Gastrocnemius medialis (tissue), 4 donors: Measurements from ENCODE around the gene EYA3.

Experiments
- POLR2A ChIP-seq, 2 donors: fragments of 450-650 bp; IDR thresholded peaks; one replicate each; pipeline ENCODE4 v1.6.1; 2017; ENCODE audit warnings: antibody characterized with exemption in 2 of 2, mild to moderate bottlenecking in 2 of 2, moderate library complexity in 2 of 2
- TF ChIP-seq, protein P1 (sequence below), 5 experiments: fragments of 450-650 bp in 3 of 5; fragments of 200-600 bp in 2 of 5; sonication (generic) in 2 of 5; IDR thresholded peaks in 4 of 5; conservative IDR thresholded peaks in 1 of 5; 1 replicate in 4 of 5; 2 replicates in 1 of 5; pipeline ENCODE4 v1.5.1; 2016 to 2019; ENCODE audit warnings: antibody characterized with exemption in 5 of 5, mild to moderate bottlenecking in 3 of 5, moderate library complexity in 3 of 5

DNA sequence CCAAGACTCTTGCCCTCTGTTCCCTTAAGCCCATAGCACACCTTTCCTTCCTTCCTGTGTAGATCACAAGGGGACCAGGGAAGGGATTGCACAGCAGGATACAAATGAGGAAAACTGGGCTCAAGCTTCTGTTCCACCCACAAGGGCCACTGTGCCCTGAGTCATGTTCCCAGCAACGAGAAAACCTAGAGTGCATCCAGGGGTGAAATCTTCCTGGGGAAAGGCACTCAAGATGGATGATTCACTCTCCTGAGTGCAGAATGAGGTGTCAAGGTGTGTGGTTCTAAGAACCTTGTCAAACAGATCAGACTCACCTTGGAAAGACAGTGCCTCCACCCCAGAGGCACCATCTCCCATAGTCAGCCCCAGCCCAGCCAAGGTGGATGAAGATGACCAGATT is 40.7 kb upstream of the EYA3 start:
- TF ChIP-seq, protein P1, sequence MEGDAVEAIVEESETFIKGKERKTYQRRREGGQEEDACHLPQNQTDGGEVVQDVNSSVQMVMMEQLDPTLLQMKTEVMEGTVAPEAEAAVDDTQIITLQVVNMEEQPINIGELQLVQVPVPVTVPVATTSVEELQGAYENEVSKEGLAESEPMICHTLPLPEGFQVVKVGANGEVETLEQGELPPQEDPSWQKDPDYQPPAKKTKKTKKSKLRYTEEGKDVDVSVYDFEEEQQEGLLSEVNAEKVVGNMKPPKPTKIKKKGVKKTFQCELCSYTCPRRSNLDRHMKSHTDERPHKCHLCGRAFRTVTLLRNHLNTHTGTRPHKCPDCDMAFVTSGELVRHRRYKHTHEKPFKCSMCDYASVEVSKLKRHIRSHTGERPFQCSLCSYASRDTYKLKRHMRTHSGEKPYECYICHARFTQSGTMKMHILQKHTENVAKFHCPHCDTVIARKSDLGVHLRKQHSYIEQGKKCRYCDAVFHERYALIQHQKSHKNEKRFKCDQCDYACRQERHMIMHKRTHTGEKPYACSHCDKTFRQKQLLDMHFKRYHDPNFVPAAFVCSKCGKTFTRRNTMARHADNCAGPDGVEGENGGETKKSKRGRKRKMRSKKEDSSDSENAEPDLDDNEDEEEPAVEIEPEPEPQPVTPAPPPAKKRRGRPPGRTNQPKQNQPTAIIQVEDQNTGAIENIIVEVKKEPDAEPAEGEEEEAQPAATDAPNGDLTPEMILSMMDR (IDR thresholded peaks at IDR 0.05 in 4 of 5, conservative IDR thresholded peaks at IDR 0.05 in 1 of 5) = no peak
- no peak for TF ChIP-seq POLR2A (IDR thresholded peaks at IDR 0.05)
